Ovary (tissue), 3 donors: Measurements from ENCODE around the gene TPCN2.

Source experiments
- CTCF ChIP-seq, 3 donors: fragments of 450-650 bp in 2 of 3; fragments of 200-600 bp in 1 of 3; IDR thresholded peaks; one replicate each; pipeline versions ENCODE4 v1.5.1 to v1.8.0; 2016 to 2022; ENCODE audit warnings: antibody characterized with exemption in 3 of 3, mild to moderate bottlenecking in 1 of 3
- EP300 ChIP-seq: sonication (generic); formaldehyde crosslinking; IDR thresholded peaks from one replicate; pipeline ENCODE4 v1.6.1; 2017; ENCODE audit warnings: antibody characterized with exemption
- POLR2A ChIP-seq: fragments of 450-650 bp; IDR thresholded peaks from one replicate; pipeline ENCODE4 v1.6.1; 2017; ENCODE audit warnings: antibody characterized with exemption, mild to moderate bottlenecking, moderate library complexity
- donor health status: DM: no; HTN: no; CAD: no.

- TF ChIP-seq POLR2A (no peak), CTCF (IDR thresholded peaks at IDR 0.05) (no peak), EP300 (no peak)
These were observed 54.2 kb downstream of the TPCN2 start for GRCh38 chr11:69102732-69103615.
